Breast epithelium (tissue), 4 donors: ENCODE data around the gene STARD8. TPM values are rescaled to one million over a fixed set of nuclear protein-coding genes. Genes with fewer than 3 reads are reported as not detected.
"Not testable (repeated sequence)": the region's sequence is repeated elsewhere in the genome, so short reads cannot be mapped to it uniquely, and the experiment has no call there.

Experiments used
- DNase-seq, 2 donors: peaks; one replicate each; pipeline ENCODE4 v3.0.0-alpha.2; 2019; ENCODE audit warnings: low spot score in 2 of 2
- H3K27ac ChIP-seq, 2 donors: fragments of 200-600 bp; sonication (generic) in 1 of 2; one replicate each; pipeline ENCODE4 v1.5.1; 2016 to 2019; ENCODE audit warnings: mild to moderate bottlenecking in 1 of 2
- H3K27me3 ChIP-seq, 2 donors: fragments of 200-600 bp; sonication (generic) in 1 of 2; one replicate each; pipeline versions ENCODE4 v1.5.1 to v1.6.0; 2017 to 2019; ENCODE audit warnings: control low read depth in 1 of 2, mild to moderate bottlenecking in 1 of 2
- H3K36me3 ChIP-seq: fragments of 200-600 bp; one replicate; pipeline ENCODE4 v1.5.1; 2019
- H3K4me1 ChIP-seq, 2 donors: fragments of 200-600 bp; sonication (generic); one replicate each; pipeline ENCODE4 v1.5.1; 2016 to 2019; ENCODE audit warnings: control low read depth in 1 of 2
- H3K4me3 ChIP-seq, 3 donors: fragments of 200-600 bp; sonication (generic); 1 replicate in 2 of 3; 2 replicates in 1 of 3; pipeline ENCODE4 v1.5.1; 2016 to 2019; ENCODE audit warnings: mild to moderate bottlenecking in 3 of 3, moderate library complexity in 2 of 3
- H3K9me3 ChIP-seq, 2 donors: fragments of 200-600 bp; sonication (generic) in 1 of 2; one replicate each; pipeline ENCODE4 v1.5.1; 2016 to 2019; ENCODE audit warnings: control low read depth in 1 of 2
- CTCF ChIP-seq, 3 donors: fragments of 450-650 bp; IDR thresholded peaks; one replicate each; pipeline ENCODE4 v1.5.1; 2016 to 2017; ENCODE audit warnings: antibody characterized with exemption in 3 of 3, mild to moderate bottlenecking in 3 of 3, moderate library complexity in 3 of 3
- POLR2A ChIP-seq: fragments of 450-650 bp; IDR thresholded peaks from one replicate; pipeline ENCODE4 v1.6.1; 2016; ENCODE audit warnings: antibody characterized with exemption, mild to moderate bottlenecking, moderate library complexity
- POLR2AphosphoS5 ChIP-seq, 3 donors: sonication (generic); formaldehyde crosslinking; IDR thresholded peaks; one replicate each; pipeline ENCODE4 v1.6.1; 2017; ENCODE audit warnings: antibody characterized with exemption in 3 of 3
- intact Hi-C: fragments of 100-400 bp; cut with DNase I; formaldehyde crosslinking; loops from one replicate; pipeline ENCODE4 v1.15.1; 2023; ENCODE audit warnings: low total_unique reads
- total RNA-seq, 3 donors: library from RNA; depleted of rRNA; stranded (reverse); fragments of >200 nt; gene quantifications; one replicate each; pipeline ENCODE4 v1.1.0, GENCODE V29; 2016

Gene STARD8
- 10 to 100 TPM in 1 of 3 donors, 1 to 10 TPM in 2; 6.4 to 18.7 (median 9.2) TPM for total RNA-seq

- no peak for DNase-seq
- H3K27ac ChIP-seq, result peak within 1 kb of the TSS; percentile 10
- H3K4me1 ChIP-seq, result no peaks in the 10 kb centered on the region
These were observed at the start of gene STARD8 for GRCh38 chrX:68647156-68647957. STARD8 (plus strand) TSS chrX:68647666; CDS start chrX:68647883, 217 bp downstream.

GRCh38 chrX:68598841-68599240, 48.6 kb upstream of the STARD8 start:
- no peaks in the 10 kb centered on the region for H3K4me1 ChIP-seq
- peaks cover 0 to 9% of the 10 kb centered on the region in 2 donors for H3K27me3 ChIP-seq
- H3K27ac ChIP-seq, result no peak overlapping the region
- H3K9me3 ChIP-seq, result peaks cover 24 to 67% of the 10 kb centered on the region in 2 donors
- no peaks in the 10 kb centered on the region for H3K36me3 ChIP-seq
- intact Hi-C loops, result no loop called here
- no peak for DNase-seq
- TF ChIP-seq CTCF (IDR thresholded peaks at IDR 0.05) (no peak), POLR2A (no peak), POLR2AphosphoS5 (IDR thresholded peaks at IDR 0.05) (no peak)
- no peak overlapping the region for H3K4me3 ChIP-seq

More at GRCh38 chrX:68647156-68647957, at the start of gene STARD8:
- TF ChIP-seq POLR2A (no peak), POLR2AphosphoS5 (IDR thresholded peaks at IDR 0.05) (no peak), CTCF (IDR thresholded peaks at IDR 0.05) (no peak)
- H3K4me3 ChIP-seq, result peak within 1 kb of the TSS; percentile 27 to 60 (median 43)
- H3K36me3 ChIP-seq, result no peaks in the 10 kb centered on the region
- H3K9me3 ChIP-seq, result no peaks in the 10 kb centered on the region
- intact Hi-C loops, result no loop called here
- H3K27me3 ChIP-seq, result peaks cover 0 to 57% of the 10 kb centered on the region in 2 donors

GRCh38 chrX:68599256-68600152, 48.0 kb upstream of the STARD8 start:
- H3K27me3 ChIP-seq, result peaks cover 0 to 9% of the 10 kb centered on the region in 2 donors
- TF ChIP-seq POLR2AphosphoS5 (IDR thresholded peaks at IDR 0.05) (no peak), POLR2A (no peak)
- no peak for DNase-seq
- intact Hi-C loops, result no loop called here
- H3K36me3 ChIP-seq, result no peaks in the 10 kb centered on the region
- H3K4me1 ChIP-seq, result no peaks in the 10 kb centered on the region
- peaks cover 24 to 61% of the 10 kb centered on the region in 2 donors for H3K9me3 ChIP-seq
- H3K4me3 ChIP-seq, result no peak overlapping the region
- no peak overlapping the region for H3K27ac ChIP-seq

- not testable (repeated sequence) for H3K27me3 ChIP-seq
These were observed 43.2 kb upstream of the STARD8 start for GRCh38 chrX:68604216-68604615.

GRCh38 chrX:68614733-68615132, 32.7 kb upstream of the STARD8 start:
- H3K27ac ChIP-seq, H3K9me3 ChIP-seq, H3K4me1 ChIP-seq, H3K4me3 ChIP-seq, H3K36me3 ChIP-seq, DNase-seq, intact Hi-C loops: not testable (repeated sequence)
- peaks cover 0 to 10% of the 10 kb centered on the region in 2 donors for H3K27me3 ChIP-seq

More at GRCh38 chrX:68604216-68604615, 43.2 kb upstream of the STARD8 start:
- H3K4me3 ChIP-seq, H3K36me3 ChIP-seq, H3K27ac ChIP-seq, H3K4me1 ChIP-seq, DNase-seq, intact Hi-C loops: not testable (repeated sequence)
- peaks cover 13 to 50% of the 10 kb centered on the region in 2 donors for H3K9me3 ChIP-seq

GRCh38 chrX:68627986-68628385, 19.5 kb upstream of the STARD8 start:
- no peak overlapping the region for H3K27ac ChIP-seq
- no peaks in the 10 kb centered on the region for H3K9me3 ChIP-seq
- no peak for TF ChIP-seq POLR2A
- TF ChIP-seq POLR2AphosphoS5 (IDR thresholded peaks at IDR 0.05), result no peak
- H3K27me3 ChIP-seq, result peaks cover 0 to 35% of the 10 kb centered on the region in 2 donors
- H3K36me3 ChIP-seq, result no peaks in the 10 kb centered on the region
- H3K4me3 ChIP-seq, result no peak overlapping the region
- DNase-seq, result no peak
- H3K4me1 ChIP-seq, result no peaks in the 10 kb centered on the region
- intact Hi-C loops, result no loop called here

- intact Hi-C loops, DNase-seq, H3K9me3 ChIP-seq, H3K36me3 ChIP-seq, H3K4me1 ChIP-seq, H3K4me3 ChIP-seq, H3K27ac ChIP-seq: not testable (repeated sequence)
- peaks cover 0 to 52% of the 10 kb centered on the region in 2 donors for H3K27me3 ChIP-seq
These were observed 17.5 kb upstream of the STARD8 start for GRCh38 chrX:68629936-68630335.
